Activated CD8-positive, alpha-beta memory T cell treated with anti-CD3 and anti-CD28 coated beads for 4 hours (primary cell): ENCODE data around the gene HELLS.
"Not testable (repeated sequence)": the region's sequence is repeated elsewhere in the genome, so short reads cannot be mapped to it uniquely, and the experiment has no call there.

ENCODE experiments used
- DNase-seq, 2 donors: peaks; one replicate each; pipeline ENCODE4 v3.0.0-alpha.2; 2020; ENCODE audit warnings: low read depth in 2 of 2

HELLS gene

DNA sequence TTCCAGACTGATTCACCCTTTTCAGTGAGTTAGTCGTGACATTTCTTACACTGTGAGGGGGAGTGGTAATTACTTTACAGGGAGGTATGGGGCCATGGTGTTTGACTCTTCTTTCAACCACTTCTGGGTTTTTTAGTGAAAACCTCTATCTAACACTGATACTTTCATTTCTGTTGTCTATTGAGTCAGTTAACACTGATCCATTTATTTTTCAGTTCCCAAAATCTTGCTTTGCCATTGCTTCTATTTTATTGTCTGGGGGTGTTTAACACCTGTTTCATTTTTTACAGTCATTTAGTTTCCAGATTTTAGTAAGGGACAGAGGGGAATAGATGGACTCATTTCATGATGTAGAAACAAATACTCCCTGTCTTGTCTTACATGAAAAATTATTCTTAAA lies 61.5 kb downstream of the HELLS start:
- no peak for DNase-seq

DNA sequence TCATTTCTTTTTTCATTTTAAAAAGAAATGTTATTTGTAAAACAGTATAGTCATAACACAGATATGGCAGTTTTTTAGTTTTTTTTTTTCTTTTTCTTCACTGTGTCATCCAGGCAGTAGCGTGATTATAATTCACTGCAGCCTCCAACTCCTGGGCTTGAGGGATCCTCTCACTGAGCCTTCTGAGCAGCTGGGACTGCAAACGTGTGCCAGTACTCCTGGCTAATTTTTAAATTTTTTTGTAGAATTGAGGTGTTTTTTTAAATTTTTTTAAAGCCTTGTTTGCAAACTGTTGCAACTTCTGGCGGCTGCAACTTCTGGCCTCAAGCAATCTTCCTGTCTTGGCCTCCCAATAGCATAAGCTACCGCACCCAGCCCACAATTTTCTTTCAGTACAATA lies 63.0 kb downstream of the HELLS start:
- DNase-seq = no peak

DNA sequence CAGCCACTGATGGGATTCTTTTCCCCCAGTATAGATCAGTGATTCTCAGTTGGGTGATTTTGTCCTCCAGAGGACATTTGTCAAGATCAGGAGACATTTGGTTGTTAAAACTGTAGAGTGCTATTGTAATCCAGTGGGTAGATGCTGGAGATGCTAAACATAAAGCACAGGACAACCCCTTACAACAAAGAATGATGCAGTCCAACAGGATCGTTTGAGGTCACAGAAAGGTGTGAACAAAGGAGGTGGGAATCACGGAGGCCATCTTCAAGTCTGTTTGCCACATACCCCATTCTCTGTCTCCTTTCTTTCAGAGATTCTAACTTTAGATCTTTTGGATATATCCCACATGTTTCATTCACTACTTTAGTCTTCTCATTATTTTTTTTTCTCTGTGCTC lies 69.0 kb downstream of the HELLS start:
- DNase-seq = no peak

DNA sequence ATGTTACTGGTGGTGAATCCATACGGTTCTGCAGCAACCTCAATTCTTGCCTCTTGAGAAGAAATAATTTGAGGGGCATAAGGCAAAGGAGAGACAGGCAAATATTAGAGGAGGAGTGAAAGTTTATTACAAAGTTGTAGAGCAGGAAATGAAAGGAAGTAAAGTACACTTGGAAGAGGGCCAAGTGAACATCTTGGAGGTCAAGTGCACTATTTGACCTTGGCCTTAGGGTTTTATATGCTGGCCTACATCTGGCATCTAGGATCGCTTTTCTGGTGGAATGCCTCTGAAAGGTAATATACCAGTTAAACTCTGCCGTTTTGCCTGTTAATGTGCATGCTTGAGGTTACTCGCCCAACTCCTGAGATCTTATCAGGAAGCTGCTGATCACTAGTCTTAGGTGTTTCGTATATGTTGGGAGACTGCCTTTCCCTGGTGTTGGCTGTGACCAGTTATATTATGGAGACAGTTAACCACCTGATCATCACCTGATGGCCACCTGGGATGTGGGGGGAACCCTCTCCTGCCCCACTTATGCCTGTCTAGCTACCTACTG lies 71.9 kb downstream of the HELLS start:
- DNase-seq = no peak

DNA sequence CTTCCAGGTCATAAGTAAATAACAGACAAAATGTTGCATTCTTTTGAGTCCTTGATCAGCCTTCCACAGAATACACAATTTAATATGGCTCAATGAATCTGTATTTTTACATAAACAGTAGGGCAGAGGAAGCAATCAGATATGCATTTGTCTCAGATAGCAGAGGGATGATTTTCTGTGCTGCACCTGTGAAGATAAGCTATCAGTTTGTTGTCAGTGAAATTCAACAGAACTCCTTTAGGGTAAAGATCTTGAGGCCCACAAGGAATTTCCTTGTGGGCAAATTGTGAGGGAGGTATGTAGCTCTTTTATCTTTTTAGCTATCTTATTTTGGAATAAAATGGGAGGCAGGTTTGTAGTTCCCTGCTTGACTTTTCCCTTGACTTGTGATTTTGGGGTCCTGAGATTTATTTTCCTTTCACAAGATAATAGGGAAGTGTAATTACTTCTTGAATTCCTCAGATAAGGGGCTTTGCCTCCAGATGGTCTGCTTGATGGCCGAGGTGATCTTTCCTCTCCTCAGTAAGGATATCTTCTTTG lies 77.1 kb downstream of the HELLS start:
- DNase-seq = no peak

DNA sequence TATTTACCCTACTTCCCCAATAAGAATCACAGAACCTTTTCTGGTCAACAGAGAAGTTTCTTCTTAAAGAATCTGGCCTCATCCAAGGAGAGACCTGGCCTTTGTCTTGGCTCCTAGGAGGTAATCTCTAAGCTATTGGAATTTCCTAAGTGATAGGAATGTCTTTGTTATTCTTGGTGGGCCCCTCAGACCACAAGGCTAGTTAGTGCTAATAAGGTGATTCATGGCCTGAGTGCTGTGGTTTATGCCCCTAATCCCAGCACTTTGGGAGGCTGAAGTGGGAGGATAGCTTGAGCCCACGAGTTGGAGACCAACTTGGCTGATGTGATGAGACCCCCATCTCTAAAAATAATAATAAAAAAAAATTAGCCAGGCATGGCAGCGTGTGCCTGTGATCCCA lies 78.0 kb downstream of the HELLS start:
- no peak for DNase-seq

DNA sequence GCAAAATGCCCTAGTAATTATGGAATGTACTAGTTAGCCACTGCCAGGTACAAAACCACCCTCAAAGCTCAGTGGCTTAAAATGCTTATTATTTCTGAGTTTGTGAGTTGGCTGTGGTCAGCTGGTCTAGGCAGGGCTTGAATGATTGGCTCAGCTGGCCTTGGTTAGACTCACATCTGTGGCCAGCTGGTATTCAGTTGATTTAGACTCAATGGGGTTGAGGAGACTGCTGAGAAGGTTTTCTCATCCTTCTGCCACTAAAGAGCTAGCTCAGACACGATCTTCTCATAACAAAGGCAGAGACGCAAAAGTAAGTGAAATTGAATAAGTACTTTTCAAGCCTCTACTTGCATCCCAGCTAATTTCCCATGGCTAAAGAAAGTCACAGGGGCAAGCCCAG lies 80.9 kb downstream of the HELLS start:
- DNase-seq = no peak

DNA sequence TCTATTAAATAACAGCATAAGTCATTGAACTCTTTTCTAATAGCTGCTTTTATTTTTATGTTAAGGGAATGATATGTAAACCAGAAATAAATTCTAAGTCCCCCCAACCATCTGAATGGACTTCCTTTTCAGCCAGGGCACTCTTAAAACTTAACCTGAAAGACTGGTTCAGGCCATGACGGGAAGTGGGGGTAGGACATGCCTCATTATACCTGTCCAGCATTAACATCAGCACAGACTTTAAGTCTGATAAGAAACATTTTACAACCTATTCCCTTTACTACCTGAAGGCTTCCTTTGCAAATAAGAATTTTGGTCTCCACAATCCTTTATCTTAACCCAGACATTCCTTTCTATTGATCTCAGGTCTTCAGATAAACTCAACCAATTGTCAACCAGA lies 81.9 kb downstream of the HELLS start:
- DNase-seq = no peak

DNA sequence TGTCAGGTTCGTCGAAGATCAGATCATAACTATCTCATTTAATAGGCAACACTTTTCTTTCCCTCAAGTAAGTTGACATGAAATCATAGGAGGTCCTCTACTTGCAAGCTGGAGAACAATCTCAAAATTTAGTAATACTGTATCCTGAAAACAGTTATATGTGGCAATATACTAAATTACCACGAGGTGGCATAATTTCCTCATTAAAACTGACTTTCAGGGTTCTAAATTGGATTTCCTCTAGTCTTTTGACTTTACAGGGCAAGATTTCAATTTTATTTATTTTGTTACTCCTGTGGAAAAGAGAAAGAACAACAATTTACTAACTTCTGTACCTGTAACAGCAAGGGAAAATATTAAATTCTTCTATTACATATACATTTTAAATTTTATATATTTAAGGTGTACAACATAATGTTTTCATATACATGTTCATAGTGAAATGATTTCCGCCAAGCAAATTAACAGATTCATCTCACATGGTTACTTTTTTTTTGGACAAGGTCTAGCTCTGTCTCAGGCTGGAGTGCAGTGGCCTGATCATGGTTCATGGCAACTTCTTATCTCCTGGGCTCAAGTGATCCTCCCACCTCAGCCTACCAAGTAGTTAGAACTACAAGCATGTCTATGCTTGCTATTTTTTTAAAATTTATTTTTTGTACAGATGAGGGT lies 84.6 kb downstream of the HELLS start:
- DNase-seq = no peak

DNA sequence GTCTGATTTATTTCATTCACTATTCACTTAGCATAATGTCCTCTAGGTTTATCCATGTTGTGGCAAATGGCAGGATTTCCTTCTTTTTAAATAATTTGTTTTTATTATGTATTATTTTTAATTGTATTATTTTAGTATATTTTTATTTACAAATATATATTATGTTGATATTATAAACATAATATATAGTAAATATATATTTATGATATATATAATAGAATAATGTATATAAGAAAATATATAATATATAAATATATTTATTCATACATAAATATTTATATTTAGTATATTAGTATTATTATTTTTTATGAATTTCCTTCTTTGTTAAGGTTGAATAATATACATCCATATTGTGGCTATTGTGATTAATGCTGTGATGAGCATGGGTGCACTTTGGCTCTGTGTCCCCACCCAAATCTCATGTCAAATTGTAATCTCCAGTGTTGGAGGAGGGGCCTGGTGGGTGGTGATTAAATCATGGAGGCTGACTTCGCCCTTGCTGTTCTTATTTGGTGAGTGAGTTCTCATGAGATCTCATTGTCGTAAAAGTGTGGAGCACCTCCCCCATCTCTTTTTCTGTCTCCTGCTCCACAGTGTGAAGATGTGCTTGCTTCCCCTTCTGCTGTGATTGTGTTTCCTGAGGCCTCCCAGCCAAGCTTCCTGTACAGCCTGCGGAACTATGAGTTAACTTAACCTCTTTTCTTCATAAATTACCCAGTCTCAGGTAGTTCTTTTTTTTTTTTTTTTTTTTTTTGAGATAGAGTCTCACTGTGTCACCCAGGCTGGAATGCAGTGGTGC lies 85.7 kb downstream of the HELLS start:
- DNase-seq = no peak

DNA sequence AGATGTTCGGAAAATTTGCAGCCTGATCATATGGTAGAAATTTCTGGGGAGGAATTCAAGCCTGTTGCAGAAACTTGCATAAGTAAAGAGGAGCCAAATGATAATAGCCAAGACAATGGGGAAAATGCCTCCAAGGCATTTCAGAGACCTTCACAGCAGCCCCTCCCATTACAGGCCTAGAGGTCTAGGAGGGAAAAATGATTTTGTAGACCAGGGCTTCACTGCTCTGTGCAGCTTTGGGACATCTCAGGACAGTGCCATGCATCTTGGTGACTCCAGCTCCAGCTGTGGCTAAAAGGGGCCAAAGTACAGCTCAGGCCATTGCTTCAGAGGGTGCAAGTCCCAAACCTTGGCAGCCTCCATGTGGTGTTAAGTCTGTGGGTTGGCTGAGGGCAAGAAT lies 87.4 kb downstream of the HELLS start:
- DNase-seq = no peak

DNA sequence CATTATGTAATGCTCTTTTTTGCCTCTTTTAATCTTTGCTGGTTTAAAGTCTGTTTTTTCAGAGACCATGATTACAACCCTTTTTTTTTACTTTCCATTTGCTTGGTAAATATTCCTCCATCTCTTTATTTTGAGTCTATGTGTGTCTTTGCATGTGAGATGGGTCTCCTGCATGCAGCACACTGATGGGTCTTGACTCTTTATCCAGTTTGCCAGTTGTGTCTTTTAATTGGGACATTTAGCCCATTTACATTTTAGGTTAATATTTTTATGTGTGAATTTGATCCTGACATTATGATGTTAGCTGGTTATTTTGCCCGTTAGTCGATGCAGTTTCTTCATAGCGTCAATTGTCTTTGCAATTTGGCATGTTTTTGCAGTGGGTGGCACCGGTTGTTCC lies 92.5 kb downstream of the HELLS start:
- DNase-seq = not testable (repeated sequence)

DNA sequence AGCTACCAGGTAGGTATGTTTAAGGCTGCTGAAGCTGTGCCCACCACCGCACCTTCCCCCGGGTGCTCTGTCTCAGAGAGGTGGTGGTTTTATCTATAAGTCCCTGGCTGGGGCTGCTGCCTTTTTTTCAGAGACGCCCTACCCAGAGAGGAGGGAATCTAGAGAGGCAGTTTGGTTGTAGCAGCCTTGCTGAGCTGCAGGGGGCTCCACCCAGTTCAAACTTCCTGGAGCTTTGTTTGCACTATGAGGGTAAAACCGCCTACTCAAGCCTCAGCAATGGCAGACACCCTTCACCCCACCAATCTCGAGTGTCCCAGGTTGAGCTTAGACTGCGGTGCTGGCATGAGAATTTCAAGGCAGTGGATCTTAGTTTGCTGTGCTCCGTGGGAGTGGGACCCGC lies 94.3 kb downstream of the HELLS start:
- no peak for DNase-seq

DNA sequence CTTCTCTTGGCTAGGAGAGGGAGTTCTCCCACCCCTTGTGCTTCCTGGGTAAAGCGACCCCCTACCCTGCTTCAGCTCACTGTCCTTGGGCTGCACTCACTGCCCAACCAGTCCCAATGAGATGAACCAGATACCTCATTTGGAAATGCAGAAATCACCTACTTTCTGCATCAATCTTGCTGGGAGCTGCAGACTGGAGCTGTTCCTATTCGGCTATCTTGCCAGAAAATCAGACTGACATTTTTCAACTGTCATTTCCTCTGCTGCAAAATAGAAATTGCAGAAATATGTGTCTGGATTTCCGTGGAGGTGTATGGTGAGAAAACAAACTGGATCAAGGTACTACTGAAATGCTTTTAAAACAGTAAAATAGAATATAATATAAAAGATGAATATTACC lies 95.0 kb downstream of the HELLS start:
- no peak for DNase-seq

DNA sequence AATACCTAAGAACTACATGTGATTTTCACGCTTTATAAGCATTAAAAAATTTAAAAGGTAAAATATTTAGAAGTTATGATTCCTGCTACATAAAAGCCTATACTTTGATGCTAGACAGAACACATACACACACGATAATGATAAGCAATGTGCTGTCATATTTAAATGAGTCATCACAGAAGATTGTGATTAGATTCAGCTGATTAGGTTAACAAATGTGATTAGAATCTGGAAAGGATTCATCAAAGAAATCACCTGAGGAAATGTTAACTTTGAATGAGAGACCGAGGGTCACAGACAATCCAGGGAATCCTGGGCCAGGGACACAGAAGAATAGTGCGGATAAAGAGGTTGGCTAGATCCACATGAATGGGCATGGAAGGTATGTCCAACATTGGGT lies 95.9 kb downstream of the HELLS start:
- DNase-seq = no peak

DNA sequence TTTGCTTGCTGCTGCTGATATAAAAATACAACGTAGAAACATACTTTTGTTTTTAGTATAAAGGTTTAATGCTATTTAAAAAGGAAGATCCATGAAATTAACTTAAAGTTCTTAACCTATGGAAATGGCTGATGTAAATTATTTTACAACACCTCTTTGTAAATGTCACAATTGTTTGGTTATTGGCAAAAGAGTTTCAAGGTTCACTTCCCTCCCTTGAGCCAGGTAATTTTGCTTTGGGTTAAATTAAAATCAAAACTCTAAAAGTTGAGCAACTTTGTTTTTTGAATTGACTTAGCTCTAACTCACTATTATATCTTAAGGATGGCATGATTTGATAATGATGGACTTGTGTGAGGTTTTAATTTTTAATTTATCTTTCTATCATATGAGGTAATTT lies 98.8 kb downstream of the HELLS start:
- DNase-seq = no peak

DNA sequence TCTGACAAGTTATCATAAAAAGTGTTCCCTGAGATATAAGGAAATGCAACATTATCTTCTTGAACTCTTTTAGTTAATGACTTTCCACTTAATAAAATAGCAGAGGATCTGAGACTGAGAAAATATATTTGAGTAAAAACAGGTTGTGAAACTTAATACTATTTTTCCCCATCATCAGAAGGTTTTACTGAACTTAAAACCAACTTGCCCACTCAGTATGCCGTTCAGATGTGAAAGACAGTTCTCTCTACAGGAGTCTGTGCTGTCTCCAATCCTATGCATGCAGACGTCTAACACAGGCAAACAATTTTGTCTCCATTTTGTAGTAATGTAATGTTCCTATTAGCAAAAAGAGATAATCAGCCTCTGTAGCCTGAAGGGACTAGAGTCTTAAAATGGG lies 99.7 kb downstream of the HELLS start:
- no peak for DNase-seq
